NCI-H1436 treated with DMSO at 0.1 percent for 48 hours (cell line): ENCODE measurements around the gene ADNP2.
A peak's percentile ranks its signal among the peaks of the same experiment; 100 is the strongest.
"Not testable (repeated sequence)": the region's sequence is repeated elsewhere in the genome, so short reads cannot be mapped to it uniquely, and the experiment has no call there.

ENCODE experiments used
- DNase-seq: peaks from one replicate; lab custom pipeline; 2025; lab: John Stamatoyannopoulos, UW

ADNP2 gene

GRCh38 chr18:80145196-80145804 is 36.2 kb downstream of the ADNP2 start:
- DNase-seq = peak; percentile 3

GRCh38 chr18:80147037-80147417 is 38.0 kb downstream of the ADNP2 start:
- DNase-seq = no peak

GRCh38 chr18:80147418-80148325 is 38.6 kb downstream of the ADNP2 start:
- peak; percentile 38 for DNase-seq

- no peak for DNase-seq
Measured at GRCh38 chr18:80148326-80149199, 39.5 kb downstream of the ADNP2 start.

- DNase-seq = no peak
Measured at GRCh38 chr18:80149667-80150066, 40.6 kb downstream of the ADNP2 start.

GRCh38 chr18:80154293-80154692 is 45.2 kb downstream of the ADNP2 start:
- no peak for DNase-seq

- DNase-seq = no peak
Measured at GRCh38 chr18:80157708-80158343, 48.8 kb downstream of the ADNP2 start.

- no peak for DNase-seq
Measured at GRCh38 chr18:80158365-80158764, 49.3 kb downstream of the ADNP2 start.

- no peak for DNase-seq
Measured at GRCh38 chr18:80159713-80160636, 50.9 kb downstream of the ADNP2 start.

- no peak for DNase-seq
Measured at GRCh38 chr18:80161781-80162417, 52.8 kb downstream of the ADNP2 start.

- DNase-seq = no peak
Measured at GRCh38 chr18:80163183-80163582, 54.1 kb downstream of the ADNP2 start.

GRCh38 chr18:80164727-80165355 is 55.8 kb downstream of the ADNP2 start:
- DNase-seq = not testable (repeated sequence)

GRCh38 chr18:80166240-80166639 is 57.2 kb downstream of the ADNP2 start:
- DNase-seq = no peak

- DNase-seq = no peak
Measured at GRCh38 chr18:80166725-80167124, 57.7 kb downstream of the ADNP2 start.

- no peak for DNase-seq
Measured at GRCh38 chr18:80167331-80167730, 58.3 kb downstream of the ADNP2 start.

GRCh38 chr18:80167931-80168330 is 58.9 kb downstream of the ADNP2 start:
- no peak for DNase-seq

GRCh38 chr18:80168346-80168745 is 59.3 kb downstream of the ADNP2 start:
- DNase-seq = no peak

- DNase-seq = no peak
Measured at GRCh38 chr18:80168982-80169381, 59.9 kb downstream of the ADNP2 start.

- no peak for DNase-seq
Measured at GRCh38 chr18:80169607-80170006, 60.5 kb downstream of the ADNP2 start.
